Tibial artery (tissue), 4 donors: Measurements from ENCODE around the gene BUD23.

ENCODE experiments used
- DNase-seq, 2 donors: peaks; one replicate each; pipeline ENCODE4 v3.0.0-alpha.2; 2019
- H3K27ac ChIP-seq, 2 donors: fragments of 200-600 bp; sonication (generic) in 1 of 2; 1 replicate in 1 of 2; 2 replicates in 1 of 2; pipeline ENCODE4 v1.5.1; 2018 to 2019; ENCODE audit warnings: mild to moderate bottlenecking in 1 of 2
- H3K27me3 ChIP-seq, 2 donors: fragments of 200-600 bp; sonication (generic) in 1 of 2; one replicate each; pipeline versions ENCODE4 v1.5.1 to v1.6.0; 2016 to 2019
- H3K36me3 ChIP-seq, 3 donors: fragments of 200-600 bp; sonication (generic) in 2 of 3; one replicate each; pipeline ENCODE4 v1.5.1; 2016 to 2019; ENCODE audit warnings: mild to moderate bottlenecking in 2 of 3
- H3K4me1 ChIP-seq, 4 donors: fragments of 200-600 bp; sonication (generic) in 2 of 4; 1 replicate in 3 of 4; 2 replicates in 1 of 4; pipeline ENCODE4 v1.5.1; 2016 to 2019
- H3K4me3 ChIP-seq, 2 donors: fragments of 200-600 bp; sonication (generic) in 1 of 2; 1 replicate in 1 of 2; 2 replicates in 1 of 2; pipeline ENCODE4 v1.5.1; 2018 to 2019; ENCODE audit warnings: mild to moderate bottlenecking in 2 of 2
- H3K9me3 ChIP-seq, 3 donors: fragments of 200-600 bp; sonication (generic) in 1 of 3; one replicate each; pipeline ENCODE4 v1.5.1; 2016 to 2019
- intact Hi-C: fragments of 100-400 bp; cut with DNase I; formaldehyde crosslinking; loops from one replicate; pipeline ENCODE4 v1.15.0; 2023; ENCODE audit warnings: low total_unique reads
- TF ChIP-seq, protein P1 (sequence below), 2 experiments: fragments of 200-600 bp in 1 of 2; fragments of 450-650 bp in 1 of 2; IDR thresholded peaks; one replicate each; pipeline ENCODE4 v1.5.1; 2017 to 2019; ENCODE audit warnings: antibody characterized with exemption in 2 of 2, mild to moderate bottlenecking in 1 of 2, moderate library complexity in 1 of 2

Gene BUD23

GRCh38 chr7:73663033-73663432 is 20.4 kb upstream of the BUD23 start:
- intact Hi-C loops = no loop called here
- Histone ChIP-seq H3K27ac (no peak overlapping the region), H3K4me1 (peaks cover 0 to 10% (median 6%) of the 10 kb centered on the region in 4 donors), H3K27me3 (peaks cover 0 to 17% of the 10 kb centered on the region in 2 donors), H3K36me3 (no peaks in the 10 kb centered on the region), H3K9me3 (peaks cover 0 to 7% (median 0%) of the 10 kb centered on the region in 3 donors), H3K4me3 (no peak overlapping the region)
- TF ChIP-seq, protein P1, sequence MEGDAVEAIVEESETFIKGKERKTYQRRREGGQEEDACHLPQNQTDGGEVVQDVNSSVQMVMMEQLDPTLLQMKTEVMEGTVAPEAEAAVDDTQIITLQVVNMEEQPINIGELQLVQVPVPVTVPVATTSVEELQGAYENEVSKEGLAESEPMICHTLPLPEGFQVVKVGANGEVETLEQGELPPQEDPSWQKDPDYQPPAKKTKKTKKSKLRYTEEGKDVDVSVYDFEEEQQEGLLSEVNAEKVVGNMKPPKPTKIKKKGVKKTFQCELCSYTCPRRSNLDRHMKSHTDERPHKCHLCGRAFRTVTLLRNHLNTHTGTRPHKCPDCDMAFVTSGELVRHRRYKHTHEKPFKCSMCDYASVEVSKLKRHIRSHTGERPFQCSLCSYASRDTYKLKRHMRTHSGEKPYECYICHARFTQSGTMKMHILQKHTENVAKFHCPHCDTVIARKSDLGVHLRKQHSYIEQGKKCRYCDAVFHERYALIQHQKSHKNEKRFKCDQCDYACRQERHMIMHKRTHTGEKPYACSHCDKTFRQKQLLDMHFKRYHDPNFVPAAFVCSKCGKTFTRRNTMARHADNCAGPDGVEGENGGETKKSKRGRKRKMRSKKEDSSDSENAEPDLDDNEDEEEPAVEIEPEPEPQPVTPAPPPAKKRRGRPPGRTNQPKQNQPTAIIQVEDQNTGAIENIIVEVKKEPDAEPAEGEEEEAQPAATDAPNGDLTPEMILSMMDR (IDR thresholded peaks at IDR 0.05) = no peak
- DNase-seq = no peak

- Histone ChIP-seq H3K27me3 (peaks cover 0 to 22% of the 10 kb centered on the region in 2 donors), H3K36me3 (no peaks in the 10 kb centered on the region), H3K9me3 (peaks cover 0 to 7% (median 0%) of the 10 kb centered on the region in 3 donors), H3K4me1 (peaks cover 0 to 19% (median 13%) of the 10 kb centered on the region in 4 donors), H3K27ac (no peak within 1 kb of the TSS), H3K4me3 (peak within 1 kb of the TSS; percentile 53 to 54)
- DNase-seq = peak; percentile 82 to 90
- TF ChIP-seq, protein P1 (IDR thresholded peaks at IDR 0.05) = peak; percentile 65 to 97
- intact Hi-C loops = loop anchor here (5.0 kb wide), 2 partner anchors 55 to 70 kb away; partner anchors contain the start of gene ABHD11
These were observed 15.9 kb upstream of the BUD23 start, which contains the start of gene VPS37D for GRCh38 chr7:73667344-73668102. TSS of gene VPS37D (plus strand) at chr7:73667831. CDS start at chr7:73667959, 128 bp downstream.

DNA sequence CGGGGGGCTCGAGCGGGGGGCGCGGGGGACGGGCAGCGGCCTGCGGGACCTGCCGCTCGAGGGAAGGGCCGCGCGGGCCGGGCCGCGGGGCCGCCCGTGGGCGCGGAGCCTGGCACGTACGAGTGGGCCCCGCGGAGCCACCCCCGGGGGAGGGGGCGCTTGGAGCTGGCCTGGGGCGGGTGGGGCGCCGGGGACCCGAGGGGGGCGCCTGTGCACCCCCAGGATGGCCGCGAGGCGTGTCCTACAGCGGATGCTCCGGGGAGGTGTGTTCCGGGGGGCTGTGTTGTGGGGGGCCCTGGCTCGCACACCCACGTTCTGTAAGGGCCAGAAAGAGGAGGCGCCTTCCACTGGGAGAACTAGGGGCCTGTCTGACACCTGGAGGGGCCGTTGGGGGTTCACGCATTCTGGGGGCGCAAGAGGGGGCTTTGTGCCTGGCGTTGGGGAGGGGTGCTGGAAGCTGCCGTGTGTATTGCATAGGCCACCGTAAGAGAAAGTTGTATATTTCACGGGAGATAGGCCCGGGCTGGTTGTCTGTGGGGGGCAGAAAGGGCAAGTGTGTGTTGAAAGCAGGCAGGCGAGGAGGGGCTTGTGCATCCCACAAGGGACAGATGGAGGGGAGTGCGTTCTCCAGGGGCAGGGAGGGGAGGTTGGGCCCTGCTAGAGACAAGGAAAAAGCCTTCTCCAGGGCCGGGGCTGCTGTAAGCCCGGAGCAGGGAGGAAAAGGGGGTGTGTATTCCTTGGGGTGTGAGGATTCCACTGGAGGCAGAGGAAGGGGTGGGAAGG is 15.1 kb upstream of the BUD23 start:
- no peak overlapping the region for H3K27ac ChIP-seq
- intact Hi-C loops = loop anchor here (5.0 kb wide), 2 partner anchors 56 to 69 kb away; partner anchors contain the start of gene ABHD11
- H3K27me3 ChIP-seq = peaks cover 0 to 16% of the 10 kb centered on the region in 2 donors
- peaks cover 0 to under 1% (median 0%) of the 10 kb centered on the region in 3 donors for H3K9me3 ChIP-seq
- peaks cover 0 to 19% (median 13%) of the 10 kb centered on the region in 4 donors for H3K4me1 ChIP-seq
- TF ChIP-seq, protein P1 (IDR thresholded peaks at IDR 0.05) = no peak
- H3K4me3 ChIP-seq = peak overlapping the region; percentile 53 to 54
- no peaks in the 10 kb centered on the region for H3K36me3 ChIP-seq
- DNase-seq = no peak

GRCh38 chr7:73668886-73669230 is 14.5 kb upstream of the BUD23 start:
- H3K4me3 ChIP-seq = peak overlapping the region in 1 of 2 donors; percentile 54
- peaks cover 0 to 19% (median 13%) of the 10 kb centered on the region in 4 donors for H3K4me1 ChIP-seq
- H3K36me3 ChIP-seq = no peaks in the 10 kb centered on the region
- TF ChIP-seq, protein P1 (IDR thresholded peaks at IDR 0.05) = no peak
- H3K9me3 ChIP-seq = no peaks in the 10 kb centered on the region
- no peak overlapping the region for H3K27ac ChIP-seq
- peaks cover 0 to 11% of the 10 kb centered on the region in 2 donors for H3K27me3 ChIP-seq
- intact Hi-C loops = loop anchor here (5.0 kb wide), 2 partner anchors 57 to 68 kb away; partner anchors contain the start of gene ABHD11
- no peak for DNase-seq

- Histone ChIP-seq H3K9me3 (no peaks in the 10 kb centered on the region), H3K36me3 (no peaks in the 10 kb centered on the region), H3K27me3 (peaks cover 0 to 11% of the 10 kb centered on the region in 2 donors), H3K4me1 (peaks cover 0 to 19% (median 13%) of the 10 kb centered on the region in 4 donors), H3K4me3 (no peak overlapping the region), H3K27ac (no peak overlapping the region)
- TF ChIP-seq, protein P1 (IDR thresholded peaks at IDR 0.05) = no peak
- intact Hi-C loops = loop anchor here (5.0 kb wide), 2 partner anchors 57 to 68 kb away; partner anchors contain the start of gene ABHD11
- no peak for DNase-seq
These were observed 14.1 kb upstream of the BUD23 start for GRCh38 chr7:73669288-73669701.
